ENCODE data around the gene SLAMF9.

DNA sequence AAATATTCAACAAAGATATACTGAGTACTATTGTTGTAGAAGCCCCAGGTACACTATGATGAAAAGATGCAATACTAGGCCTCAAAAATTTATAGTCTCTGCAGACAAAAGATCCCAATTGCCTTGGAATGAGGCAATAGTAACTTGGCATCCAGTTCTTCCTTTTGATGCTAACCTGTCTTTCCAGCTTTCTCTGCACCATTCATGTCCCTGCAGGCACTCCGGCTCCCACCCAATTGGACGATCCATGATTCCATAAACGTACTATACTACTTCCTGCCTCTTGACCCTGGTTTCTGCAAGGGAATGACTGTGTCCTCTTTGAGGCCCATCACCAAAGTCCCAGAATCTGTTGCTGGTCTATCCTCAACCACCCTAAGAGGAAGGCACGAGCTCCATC lies 20.7 kb downstream of the SLAMF9 start:
- TF ChIP-seq, protein P1, sequence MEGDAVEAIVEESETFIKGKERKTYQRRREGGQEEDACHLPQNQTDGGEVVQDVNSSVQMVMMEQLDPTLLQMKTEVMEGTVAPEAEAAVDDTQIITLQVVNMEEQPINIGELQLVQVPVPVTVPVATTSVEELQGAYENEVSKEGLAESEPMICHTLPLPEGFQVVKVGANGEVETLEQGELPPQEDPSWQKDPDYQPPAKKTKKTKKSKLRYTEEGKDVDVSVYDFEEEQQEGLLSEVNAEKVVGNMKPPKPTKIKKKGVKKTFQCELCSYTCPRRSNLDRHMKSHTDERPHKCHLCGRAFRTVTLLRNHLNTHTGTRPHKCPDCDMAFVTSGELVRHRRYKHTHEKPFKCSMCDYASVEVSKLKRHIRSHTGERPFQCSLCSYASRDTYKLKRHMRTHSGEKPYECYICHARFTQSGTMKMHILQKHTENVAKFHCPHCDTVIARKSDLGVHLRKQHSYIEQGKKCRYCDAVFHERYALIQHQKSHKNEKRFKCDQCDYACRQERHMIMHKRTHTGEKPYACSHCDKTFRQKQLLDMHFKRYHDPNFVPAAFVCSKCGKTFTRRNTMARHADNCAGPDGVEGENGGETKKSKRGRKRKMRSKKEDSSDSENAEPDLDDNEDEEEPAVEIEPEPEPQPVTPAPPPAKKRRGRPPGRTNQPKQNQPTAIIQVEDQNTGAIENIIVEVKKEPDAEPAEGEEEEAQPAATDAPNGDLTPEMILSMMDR (IDR thresholded peaks at IDR 0.05) = no peak
- TF ChIP-seq EP300 (IDR thresholded peaks at IDR 0.05) (no peak), POLR2A (IDR thresholded peaks at IDR 0.05; ENCODE audit: low read length) (no peak), HDAC2 (IDR thresholded peaks at IDR 0.05) (no peak)
- TF ChIP-seq, protein P2, sequence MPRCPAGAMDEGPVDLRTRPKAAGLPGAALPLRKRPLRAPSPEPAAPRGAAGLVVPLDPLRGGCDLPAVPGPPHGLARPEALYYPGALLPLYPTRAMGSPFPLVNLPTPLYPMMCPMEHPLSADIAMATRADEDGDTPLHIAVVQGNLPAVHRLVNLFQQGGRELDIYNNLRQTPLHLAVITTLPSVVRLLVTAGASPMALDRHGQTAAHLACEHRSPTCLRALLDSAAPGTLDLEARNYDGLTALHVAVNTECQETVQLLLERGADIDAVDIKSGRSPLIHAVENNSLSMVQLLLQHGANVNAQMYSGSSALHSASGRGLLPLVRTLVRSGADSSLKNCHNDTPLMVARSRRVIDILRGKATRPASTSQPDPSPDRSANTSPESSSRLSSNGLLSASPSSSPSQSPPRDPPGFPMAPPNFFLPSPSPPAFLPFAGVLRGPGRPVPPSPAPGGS (IDR thresholded peaks at IDR 0.05) = no peak
- TF ChIP-seq, protein P3, sequence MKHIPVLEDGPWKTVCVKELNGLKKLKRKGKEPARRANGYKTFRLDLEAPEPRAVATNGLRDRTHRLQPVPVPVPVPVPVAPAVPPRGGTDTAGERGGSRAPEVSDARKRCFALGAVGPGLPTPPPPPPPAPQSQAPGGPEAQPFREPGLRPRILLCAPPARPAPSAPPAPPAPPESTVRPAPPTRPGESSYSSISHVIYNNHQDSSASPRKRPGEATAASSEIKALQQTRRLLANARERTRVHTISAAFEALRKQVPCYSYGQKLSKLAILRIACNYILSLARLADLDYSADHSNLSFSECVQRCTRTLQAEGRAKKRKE (CRISPR knock-in tag; IDR thresholded peaks at IDR 0.05; ENCODE audit: low read depth) = no peak
- TF ChIP-seq, protein P4, sequence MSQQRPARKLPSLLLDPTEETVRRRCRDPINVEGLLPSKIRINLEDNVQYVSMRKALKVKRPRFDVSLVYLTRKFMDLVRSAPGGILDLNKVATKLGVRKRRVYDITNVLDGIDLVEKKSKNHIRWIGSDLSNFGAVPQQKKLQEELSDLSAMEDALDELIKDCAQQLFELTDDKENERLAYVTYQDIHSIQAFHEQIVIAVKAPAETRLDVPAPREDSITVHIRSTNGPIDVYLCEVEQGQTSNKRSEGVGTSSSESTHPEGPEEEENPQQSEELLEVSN (IDR thresholded peaks at IDR 0.05; ENCODE audit: borderline replicate concordance, low read depth) = no peak

Measured in A549 (cell line).